T-helper 9 cell (primary cell): ENCODE measurements around the gene LMX1B.

Experiments used
- DNase-seq: peaks from one replicate; pipeline ENCODE4 v3.0.0-alpha.2; 2020

The LMX1B gene

DNA sequence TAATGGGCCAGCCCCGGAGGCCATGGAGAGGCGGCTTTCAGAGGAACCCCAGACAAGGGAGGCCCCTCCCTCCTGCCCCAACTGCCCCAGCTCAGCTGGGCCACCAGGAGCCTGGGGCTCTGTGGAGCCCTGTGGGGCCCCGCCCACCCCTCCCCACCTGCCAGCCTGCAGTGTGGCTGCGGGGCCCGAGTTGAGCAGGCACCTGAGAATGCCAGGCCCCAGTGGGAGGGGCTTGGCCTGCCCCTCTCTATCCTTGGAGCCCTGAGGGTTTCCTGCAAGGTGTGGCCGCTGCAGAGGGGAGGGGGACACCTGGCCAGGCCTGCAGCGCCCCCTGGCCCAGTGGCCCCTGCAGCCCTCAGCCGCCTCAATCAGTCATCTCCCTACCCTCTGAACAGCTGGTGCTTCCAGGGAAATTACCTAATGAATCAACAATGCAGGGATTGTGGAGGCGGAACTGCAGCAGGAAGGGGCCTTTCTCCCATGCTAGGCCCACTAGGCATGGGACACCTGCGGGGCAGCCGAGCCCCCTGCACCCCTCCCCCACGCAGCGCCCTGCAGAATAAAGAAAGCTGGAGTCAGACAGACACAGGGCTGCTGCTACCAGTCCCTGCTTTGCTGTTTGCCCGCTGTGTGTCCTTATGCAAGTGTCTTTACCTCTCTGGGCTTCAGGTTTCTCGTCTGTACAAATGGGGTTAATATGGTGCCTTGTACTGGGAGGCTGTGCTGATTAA is 48.0 kb downstream of the LMX1B start:
- DNase-seq, result no peak

DNA sequence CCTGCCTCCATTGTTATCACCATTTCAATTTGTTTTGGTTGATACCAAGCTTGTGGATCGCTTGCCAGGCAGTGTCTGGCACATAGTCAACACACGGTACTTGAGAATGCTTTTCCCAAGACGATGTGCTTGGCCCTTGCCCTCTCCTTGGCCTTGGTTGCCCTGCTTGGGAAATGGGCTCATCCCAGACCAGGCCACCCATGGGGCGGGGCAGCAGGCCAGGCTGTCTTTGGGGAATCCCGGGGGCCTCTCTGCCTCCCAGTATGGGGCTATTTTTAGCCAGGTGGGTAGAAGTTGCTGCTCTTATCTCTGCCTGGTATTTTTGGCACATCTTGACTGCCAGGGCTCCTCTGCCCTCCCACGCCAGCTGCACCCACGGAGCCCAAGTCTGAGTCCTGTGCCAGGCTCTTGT is 49.9 kb downstream of the LMX1B start:
- DNase-seq, result no peak

DNA sequence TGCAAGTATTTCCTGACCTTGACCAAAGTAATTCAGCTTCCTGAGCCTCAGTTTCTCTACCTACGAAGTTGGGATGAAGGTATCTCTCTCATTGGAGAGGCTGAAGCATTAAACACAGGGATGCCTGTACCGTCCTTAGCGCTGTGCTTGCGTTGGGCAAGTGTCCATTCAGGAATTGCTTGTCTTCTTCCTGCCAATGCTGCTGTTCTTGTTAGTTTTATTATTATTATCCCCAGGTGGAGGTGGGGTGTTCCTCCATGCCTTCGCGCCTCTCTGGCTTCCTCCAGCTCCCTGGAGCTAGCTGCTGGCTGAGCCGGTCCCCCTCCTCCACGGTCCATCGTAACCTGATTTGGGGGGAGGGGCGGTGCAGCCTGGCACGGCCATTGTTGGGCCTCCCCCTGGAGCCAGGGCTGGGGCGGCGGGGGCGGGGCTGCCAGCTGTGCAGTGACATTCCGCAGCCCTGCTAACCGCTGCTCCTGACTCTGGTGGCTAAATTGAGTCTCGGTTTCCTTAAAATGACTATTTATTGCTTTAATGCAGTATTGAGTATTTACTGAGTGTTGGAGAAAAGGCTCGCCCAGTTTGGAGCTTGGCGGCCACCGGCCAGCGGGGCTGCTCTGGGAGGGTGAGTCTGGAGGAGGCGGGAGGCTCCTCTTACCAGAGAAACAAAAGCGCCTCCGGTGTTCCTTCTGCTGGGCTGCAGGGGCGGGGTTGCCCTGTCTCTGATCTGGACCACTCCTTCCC is 51.3 kb downstream of the LMX1B start:
- no peak for DNase-seq

DNA sequence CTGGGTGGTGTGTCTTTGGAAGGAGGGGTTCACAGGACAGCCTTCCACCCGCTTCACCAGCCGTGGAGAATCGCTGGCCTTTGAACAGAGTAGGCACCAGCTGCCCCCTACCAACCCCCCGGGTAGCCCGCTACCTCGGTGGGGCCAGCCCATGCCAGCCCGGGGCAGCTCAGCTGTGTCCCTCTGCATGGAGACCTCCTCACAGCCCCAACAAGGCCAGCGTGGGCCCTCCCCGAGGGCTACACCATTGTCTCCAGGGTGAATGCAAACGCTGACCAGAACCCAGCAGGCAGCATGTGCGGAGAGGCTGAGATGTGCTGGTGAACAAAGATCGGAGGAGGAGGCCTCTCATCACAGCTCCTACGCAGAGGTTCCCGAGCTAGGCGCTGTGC is 51.9 kb downstream of the LMX1B start:
- DNase-seq, result no peak

DNA sequence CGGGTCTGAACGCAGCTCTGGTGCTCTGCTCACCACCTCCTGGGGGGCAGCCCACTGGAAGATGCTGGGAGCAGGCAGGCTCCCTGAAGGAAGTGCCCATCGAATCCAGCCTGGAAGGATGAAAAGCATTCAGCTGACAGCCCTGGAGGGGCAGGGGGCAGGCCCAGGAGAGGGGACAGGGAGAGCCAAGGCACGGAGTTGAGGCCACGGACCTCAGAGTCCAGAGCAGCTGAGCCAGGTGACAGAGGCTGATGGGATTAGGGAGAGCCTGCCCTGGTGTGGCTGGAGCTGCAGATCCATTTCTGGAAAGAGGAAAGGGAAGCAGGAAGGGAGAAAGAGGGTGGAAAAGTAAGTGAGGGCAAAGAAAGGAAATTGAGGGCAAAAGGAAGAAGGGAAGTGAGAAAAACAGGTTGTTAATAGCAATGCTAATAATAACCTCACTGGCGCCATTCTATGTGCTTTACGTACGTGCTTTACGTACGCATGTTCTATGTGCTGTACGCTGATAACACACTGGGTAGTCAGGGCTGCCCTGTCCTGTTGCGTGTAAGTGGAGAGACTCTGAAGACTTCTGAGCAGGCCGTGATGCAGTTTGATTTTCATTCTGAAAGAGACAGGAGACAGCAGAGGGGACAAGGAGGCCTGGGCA is 52.6 kb downstream of the LMX1B start:
- DNase-seq, result no peak

DNA sequence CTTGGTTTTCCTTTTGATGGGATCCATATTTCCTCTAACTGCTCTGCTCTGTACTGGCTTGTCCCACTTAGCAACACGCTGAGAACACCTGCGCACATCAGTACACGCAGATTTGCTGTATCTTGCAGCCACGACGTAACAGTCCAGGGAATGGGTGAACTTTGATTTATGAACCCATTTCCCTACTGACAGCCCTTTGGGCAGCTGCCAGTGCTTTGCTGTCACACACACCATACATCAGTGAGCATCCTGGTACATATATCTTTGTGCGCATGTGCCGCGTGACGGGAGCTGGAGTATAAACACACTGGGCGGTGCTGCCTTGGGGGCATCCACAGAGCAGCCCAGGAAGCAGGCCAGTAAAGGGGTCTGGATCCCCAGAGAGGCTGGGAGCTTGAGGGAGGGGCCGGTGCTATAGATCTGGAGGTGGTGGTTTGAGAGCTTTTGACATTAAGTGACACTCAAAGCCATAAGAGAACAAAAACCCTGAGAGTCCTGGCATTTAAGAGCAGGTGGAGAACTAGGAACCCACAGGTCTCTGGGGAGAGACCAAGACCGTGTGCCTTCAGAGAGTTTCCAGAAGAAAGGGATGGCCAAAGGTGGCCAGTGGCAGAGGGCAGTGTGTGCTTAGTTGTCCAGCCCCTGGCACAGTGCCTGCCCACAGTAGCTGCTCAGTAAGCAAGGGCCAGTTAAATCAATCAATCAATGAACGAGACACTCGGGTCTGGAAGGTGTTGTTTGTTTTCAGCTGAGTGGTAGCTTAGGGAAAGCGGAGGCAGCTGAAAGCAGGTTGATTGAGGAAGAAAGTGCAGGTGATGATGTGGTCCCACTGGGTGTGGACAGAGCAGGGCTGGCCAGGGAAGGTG is 53.7 kb downstream of the LMX1B start:
- DNase-seq, result no peak

DNA sequence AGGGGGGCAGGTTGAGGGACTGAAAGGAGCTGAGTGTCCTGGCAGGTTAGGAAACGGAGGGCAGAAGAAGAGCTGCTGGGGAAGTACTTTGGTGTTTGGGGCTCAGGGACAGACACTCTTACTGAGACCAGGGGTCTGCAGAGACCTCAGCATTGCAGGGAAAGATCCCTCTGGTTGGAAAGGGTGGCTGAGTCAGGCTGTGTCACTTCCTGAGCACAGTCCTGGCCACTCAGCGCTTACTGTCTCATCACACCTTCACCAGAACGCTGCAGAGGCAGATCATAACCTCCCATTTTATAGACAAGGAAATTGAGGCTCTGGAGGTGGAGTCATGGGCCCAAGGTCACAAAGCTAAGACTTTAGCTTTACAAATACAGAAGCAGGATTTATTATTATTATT is 54.3 kb downstream of the LMX1B start:
- no peak for DNase-seq

DNA sequence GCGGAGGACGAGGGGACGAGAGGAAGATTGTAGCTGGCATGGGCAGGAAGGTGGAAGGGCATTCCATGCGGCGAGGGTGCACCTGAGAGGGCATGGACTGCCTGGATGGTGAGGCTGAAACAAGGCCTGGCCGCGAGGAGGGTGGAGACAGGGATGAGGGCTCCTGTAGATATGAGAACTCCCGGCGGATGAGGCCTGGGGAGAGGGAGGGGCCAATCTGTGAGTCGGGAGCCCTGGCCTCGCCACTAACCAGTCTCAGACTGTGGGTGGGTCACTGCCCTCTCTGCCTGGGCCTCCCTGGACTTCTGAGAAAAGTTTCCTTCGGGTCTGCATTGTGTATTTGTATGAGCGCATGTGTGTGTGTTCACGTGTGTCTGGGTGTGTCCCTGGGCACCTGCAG is 55.4 kb downstream of the LMX1B start:
- DNase-seq, result no peak

DNA sequence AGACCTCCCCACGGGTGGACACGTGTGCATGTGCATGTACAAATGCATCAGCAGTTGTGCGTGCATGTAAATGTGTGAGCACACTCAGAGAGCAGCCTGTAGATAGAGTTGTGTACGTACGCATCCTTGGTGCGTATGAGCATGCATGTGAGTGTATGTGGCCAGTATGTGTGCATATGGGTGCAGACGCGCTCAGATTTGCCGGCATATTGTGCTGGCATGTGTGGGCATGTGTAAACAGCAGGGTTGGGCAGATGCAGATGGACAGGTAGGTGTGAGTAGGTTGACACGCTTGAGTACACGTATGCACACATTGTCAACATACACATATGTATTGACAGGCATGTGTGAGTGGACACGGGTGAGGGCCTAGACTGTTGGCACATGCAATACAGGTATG is 56.5 kb downstream of the LMX1B start:
- no peak for DNase-seq

DNA sequence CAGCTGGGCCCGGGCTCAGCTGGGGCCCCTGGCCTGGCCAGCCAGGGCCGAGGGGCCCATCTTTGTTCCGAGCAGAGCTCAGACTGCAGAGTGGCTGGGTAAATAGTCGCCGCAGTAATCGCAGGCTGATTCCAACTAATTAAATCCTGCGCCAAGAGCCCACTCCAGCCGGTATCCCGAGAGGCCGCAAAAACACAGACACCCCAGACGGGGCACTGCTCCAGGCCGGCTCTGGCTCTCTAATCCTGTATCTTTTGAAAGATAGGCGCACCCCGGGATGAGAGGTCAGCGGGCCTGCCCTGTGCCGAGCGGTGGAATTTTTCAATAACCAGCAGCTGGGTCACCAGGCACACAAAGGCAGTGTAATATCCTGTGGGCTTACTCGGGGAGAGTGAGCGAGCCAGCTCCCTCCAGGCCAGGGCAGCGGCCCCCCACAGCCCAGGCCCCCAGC is 57.7 kb downstream of the LMX1B start:
- no peak for DNase-seq

DNA sequence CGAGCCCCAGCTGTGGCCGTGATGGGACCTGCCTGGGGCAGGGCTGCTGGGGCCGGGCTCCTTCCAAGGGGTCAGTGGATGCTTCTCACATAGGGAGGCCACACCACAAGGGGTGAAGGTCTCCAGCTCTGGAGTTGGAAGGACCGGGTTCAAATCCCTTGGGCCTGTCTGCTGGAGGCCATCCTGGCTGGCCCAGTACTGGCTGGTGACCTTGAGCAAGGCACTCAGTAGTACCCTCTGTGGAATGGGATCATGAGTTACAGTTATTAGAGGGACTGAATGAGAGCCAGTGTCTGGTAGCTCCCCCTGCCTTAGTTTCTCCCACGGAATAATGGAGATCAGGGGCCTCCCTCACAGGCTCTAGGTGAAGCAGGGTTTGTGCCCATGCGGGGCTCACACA is 58.3 kb downstream of the LMX1B start:
- no peak for DNase-seq

DNA sequence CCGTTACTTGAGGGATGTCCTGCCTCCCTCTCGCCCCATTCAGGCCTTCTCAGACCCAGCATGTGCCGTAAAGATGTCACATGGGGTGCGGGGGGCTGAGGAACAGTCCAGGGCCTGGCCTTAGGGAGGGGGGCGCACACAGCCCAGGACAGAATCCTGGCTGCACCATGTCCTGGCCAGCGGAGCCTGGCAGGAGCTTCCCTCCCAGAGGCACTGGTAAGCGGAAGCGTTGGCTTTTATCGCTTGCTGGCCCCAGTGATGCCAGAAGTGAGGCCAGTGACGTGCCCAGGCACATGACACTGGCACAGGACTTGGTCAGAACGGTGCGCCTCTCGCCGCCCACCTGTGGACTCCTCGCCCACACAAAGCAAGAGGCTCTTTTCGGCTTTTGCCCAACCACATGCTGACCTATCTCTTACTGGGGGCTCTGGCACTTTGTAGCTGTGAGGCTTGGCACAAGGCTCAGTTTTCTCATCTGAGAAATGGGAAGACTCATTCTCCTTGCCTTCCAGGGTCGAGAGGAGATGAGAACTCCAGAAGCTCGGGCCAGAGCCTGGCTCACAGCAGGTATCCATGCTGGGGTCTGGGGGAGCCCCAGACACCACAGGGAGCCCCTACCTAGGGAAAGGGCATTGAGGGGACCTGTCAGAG is 59.0 kb downstream of the LMX1B start:
- DNase-seq, result no peak

DNA sequence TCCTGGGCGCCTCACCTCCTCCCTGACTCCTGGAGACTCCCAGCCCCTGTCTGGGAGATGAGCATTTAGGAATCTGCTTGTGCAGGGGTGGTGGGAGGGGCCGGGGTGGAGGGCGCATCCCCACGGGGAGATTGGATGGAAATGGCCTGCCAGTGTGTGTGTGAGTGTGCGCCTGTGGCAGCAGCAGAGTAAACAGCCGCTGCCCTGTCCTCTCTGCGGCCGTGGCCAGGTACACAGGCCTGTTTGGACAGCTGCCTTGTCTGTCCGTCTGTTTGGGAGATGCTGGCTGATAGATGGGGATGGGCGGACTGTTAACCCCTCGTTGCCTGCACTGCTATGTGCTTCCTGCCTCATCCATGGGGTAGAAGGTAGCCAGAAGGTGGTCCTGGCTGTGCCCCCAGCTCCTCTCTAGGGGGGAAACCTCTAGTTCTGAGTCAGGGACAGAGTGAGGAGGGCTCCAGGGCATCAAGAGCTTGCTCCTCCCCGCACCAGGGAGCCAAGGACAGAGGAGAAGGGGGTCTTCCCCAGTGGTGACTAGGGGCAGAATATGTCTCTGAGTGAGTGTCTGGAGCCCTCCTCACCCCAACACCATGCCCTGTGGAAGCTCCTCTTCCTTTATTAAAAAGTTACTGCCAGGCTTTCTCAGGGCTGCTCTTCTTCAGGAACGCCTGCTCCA is 60.1 kb downstream of the LMX1B start:
- no peak for DNase-seq

DNA sequence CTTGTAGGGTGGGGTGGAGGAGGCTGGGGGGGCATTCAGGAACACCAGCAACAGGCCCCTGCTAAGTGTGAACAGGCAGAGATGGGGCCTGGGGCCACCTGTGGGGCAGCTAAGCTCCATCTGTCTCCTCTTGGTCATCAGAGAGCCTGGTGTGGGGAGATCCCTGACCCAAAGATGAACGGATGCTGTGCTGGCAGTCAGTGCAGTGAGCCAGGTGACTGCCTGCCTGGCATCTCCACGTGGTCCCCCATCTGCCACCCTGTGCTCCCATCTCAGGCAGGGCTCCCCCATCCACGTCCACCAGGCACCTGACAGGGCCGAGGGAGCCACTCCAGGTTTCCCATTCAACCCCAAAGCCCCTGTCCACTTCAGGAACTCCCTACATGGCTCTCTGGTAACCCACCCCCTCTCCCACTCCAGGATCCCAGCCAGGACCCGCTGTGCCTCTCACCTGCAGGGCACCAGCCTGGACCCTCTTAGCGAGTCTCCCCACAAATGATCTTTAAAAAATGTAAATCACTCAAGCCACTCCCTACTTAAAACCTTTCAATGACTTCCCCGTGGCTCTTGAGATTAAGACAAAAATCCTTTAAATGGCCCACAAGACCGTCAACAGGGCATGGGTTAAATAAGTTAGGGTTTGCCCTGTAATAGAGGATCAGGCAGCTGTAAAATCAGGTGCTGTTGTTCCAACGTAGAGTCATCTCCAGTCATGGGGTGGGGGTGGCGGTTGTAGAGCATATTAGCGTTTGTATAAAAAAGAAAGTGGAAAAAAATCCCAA is 60.8 kb downstream of the LMX1B start:
- DNase-seq, result no peak

DNA sequence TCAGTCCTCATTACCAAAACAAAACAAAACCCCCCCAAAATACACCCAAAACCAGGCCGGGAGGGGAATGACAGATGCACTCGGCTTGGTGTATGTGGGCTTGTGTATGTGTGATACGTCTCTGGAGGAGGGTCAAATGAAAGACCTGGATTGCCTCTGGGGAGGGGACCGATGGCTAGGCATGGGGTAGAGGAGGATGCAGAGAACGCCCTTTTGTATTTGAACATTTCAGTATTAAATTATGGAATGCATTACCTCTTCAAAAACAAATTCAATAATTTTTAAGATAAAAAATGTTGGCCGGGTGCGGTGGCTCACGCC is 61.4 kb downstream of the LMX1B start:
- no peak for DNase-seq

DNA sequence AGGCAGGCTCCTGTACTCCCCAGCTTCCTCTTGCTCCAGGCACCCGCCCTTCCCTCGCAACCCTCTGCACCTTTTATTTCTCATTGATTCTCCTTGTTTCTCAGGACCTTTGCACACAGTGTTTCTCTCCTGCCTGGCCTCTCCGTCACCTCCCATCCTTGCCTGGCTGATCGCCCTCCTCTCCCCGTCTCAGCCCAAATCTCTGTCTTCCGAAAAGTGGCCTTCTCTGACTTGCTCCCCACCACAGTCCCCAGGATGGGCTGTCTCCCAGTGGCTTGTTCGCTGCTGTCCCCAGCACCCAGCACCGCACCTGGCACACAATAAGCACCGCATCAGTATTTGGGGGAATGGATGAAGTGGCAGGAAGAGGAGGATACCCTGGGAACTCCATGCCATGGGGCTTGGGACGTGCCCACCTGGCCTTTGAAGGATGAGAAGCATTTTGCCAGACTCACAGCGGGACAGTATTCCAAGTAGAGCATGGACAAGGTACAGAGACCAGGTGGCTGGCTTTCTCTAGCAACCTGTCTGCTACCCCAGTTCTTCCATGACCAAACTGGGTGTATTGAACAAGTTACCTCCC is 62.5 kb downstream of the LMX1B start:
- DNase-seq, result no peak

DNA sequence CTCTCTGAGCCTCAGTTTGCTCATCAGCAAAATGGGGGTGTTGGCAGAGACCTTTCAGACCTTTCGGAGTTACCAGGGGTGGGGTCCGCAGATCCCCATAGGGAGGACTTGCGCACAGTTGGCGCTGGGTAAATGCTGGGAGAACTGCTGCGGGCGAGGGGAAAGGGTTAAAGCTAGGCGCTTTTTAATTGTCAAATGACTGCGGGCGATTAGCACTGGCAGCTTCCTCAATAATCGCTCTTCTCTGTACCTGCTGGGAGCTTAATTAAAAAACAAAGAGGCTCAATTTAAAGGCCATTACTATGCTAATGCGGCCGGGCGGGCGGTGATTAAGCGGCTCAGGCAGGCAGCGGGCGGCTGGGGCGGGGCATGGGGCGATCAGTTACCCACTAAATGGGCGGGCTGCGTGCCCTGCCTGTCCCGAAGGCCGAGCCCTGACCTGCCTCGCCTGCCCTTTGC is 63.0 kb downstream of the LMX1B start:
- no peak for DNase-seq

DNA sequence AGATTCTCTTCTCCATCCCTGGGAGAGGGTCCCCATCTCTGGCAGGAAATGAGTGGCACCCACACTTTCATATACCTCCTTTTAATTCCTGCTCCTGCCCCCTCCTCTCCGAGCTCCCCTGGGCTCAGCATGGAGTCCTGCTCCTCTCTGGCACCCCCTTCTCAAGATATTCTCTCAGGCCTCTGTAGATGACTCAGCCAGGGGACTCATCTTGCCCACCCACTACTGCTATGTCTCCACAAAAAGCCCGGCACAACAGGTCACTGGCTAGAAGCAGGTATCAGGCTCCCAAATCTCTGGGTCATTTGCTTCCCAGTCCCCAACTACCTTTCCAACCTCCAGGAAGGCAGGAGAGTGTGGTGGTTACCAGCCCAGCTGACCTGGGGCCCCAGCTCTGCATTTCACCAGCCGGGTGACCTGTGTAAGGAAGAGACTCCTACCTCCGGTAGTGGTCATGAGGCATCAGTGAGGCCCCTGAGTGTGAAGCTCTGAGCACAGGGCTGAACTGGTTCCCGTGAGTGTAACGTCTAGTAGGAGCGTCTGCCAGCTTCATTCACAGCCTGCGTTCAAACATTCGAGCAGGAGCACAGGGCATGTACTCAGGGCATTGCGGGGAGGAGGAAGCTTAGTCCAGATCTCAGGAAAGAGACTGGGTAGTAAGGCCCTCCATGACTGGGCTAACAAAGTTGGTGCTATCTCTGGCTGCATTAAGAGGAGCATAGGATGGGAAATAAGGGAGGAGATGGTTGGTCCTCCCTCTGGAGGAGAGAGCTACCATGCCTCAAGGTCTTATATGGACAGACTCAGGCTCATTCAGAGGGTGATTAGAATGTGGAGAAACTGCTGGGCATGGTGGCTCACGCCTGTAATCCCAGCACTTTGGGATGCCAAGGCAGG is 63.7 kb downstream of the LMX1B start:
- no peak for DNase-seq

DNA sequence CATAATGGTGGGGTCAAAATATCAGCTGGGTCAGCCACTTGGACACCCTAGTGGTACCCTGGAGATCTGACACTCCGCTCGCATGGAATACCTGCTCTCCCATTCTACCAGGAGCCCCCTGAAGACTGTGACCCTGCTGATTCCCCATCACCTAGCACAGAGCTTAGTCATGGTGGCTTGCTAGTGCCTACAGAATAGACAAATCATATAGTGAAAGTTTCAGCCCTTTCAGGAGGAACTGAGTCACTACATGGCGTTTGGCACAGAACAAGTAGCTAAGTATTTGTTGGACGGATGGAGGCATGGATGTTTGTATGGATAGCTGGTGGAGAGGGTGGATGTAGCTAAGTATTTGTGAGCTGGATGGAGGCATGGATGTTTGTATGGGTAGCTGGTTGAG is 65.3 kb downstream of the LMX1B start:
- DNase-seq, result no peak

DNA sequence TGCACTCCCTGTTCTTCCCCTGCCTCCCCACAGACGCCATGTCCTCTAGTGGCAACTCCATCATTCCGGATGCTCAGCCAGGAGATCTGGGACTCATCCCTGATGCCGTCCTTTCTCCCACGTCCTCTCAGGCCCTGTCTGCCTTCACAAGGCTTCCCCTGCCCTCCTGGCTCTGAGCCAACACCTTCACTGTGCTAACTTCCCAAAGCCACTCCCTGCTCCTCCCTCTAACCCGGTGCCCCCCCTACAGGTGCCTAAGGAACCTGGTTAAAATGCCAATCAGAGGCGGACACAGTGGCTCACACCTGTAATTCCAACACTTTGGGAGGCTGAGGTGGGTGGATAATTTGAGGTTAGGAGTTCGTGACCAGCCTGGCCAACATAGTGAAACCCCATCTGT is 67.6 kb downstream of the LMX1B start:
- DNase-seq, result no peak
